WTC11 (cell line): Measurements from ENCODE around the gene IL1F10. TPM values are rescaled to one million over a fixed set of nuclear protein-coding genes. Genes with fewer than 3 reads are reported as not detected.
A peak's percentile ranks its signal among the peaks of the same experiment; 100 is the strongest.

Source experiments
- ATAC-seq: fragments of 200-7000 bp; cut with Tn5 transposase; 2 replicates; pipeline ENCODE4 v1.10.0; 2021; ENCODE audit warnings: mild to moderate bottlenecking, moderate library complexity
- CTCF ChIA-PET: fragments of 300-600 bp; sonication (Branson Sonifier 250); formaldehyde crosslinking; loops from one replicate; lab custom pipeline; 2021; ENCODE audit warnings: antibody characterized with exemption; lab: Charles Lee
- POLR2A ChIA-PET: fragments of 350-600 bp; sonication (Branson Sonifier 250); formaldehyde crosslinking; loops from one replicate; lab custom pipeline; 2021; ENCODE audit warnings: antibody characterized with exemption; lab: Charles Lee
- DNase-seq: peaks from one replicate; pipeline ENCODE4 v3.0.0; 2021; ENCODE audit warnings: low spot score
- H3K27ac Mint-ChIP-seq: 2 replicates; pipeline ENCODE4 v1.8.0; 2021; ENCODE audit warnings: mixed read lengths
- H3K27me3 Mint-ChIP-seq: 2 replicates; pipeline ENCODE4 v1.8.0; 2021; ENCODE audit warnings: low read depth, mild to moderate bottlenecking, moderate library complexity, mixed read lengths
- H3K36me3 Mint-ChIP-seq: 2 replicates; pipeline ENCODE4 v1.8.0; 2021; ENCODE audit warnings: mixed read lengths
- H3K4me1 Mint-ChIP-seq: 2 replicates; pipeline ENCODE4 v1.8.0; 2022; ENCODE audit warnings: mixed read lengths
- H3K4me3 Mint-ChIP-seq: 2 replicates; pipeline ENCODE4 v1.8.0; 2021; ENCODE audit warnings: mild to moderate bottlenecking, moderate library complexity, mixed read lengths
- H3K9me3 Mint-ChIP-seq: 2 replicates; pipeline ENCODE4 v1.8.0; 2021; ENCODE audit warnings: mixed read lengths
- CREM ChIP-seq: sonication (generic); formaldehyde crosslinking; IDR thresholded peaks from 2 replicates; pipeline ENCODE4 v1.8.1; 2022; ENCODE audit warnings: mild to moderate bottlenecking, missing genetic modification reagents, moderate library complexity
- EMX1 ChIP-seq: fragments of 250-450 bp; sonication (Bioruptor Pico); IDR thresholded peaks from 2 replicates; pipeline ENCODE4 v1.8.0; 2021; ENCODE audit warnings: mild to moderate bottlenecking
- ESRRA ChIP-seq: sonication (generic); formaldehyde crosslinking; IDR thresholded peaks from 2 replicates; pipeline ENCODE4 v1.8.1; 2022; ENCODE audit warnings: mild to moderate bottlenecking, missing genetic modification reagents, borderline replicate concordance
- FOXP1 ChIP-seq: sonication (generic); formaldehyde crosslinking; IDR thresholded peaks from 2 replicates; pipeline ENCODE4 v1.8.0; 2022; ENCODE audit warnings: missing genetic modification reagents, mild to moderate bottlenecking, moderate library complexity, borderline replicate concordance
- GABPB1 ChIP-seq: sonication (generic); formaldehyde crosslinking; IDR thresholded peaks from 2 replicates; pipeline ENCODE4 v1.8.1; 2023; ENCODE audit warnings: mild to moderate bottlenecking, missing genetic modification reagents
- HMGA2 ChIP-seq: fragments of 250-450 bp; sonication (Bioruptor Pico); IDR thresholded peaks from 2 replicates; pipeline ENCODE4 v1.4.0; 2021; ENCODE audit warnings: mild to moderate bottlenecking, moderate library complexity
- IRF2 ChIP-seq: sonication (generic); formaldehyde crosslinking; IDR thresholded peaks from 2 replicates; pipeline ENCODE4 v1.8.0; 2022; ENCODE audit warnings: low read depth, missing genetic modification reagents, borderline replicate concordance
- KAT7 ChIP-seq: sonication (generic); formaldehyde crosslinking; IDR thresholded peaks from 2 replicates; pipeline ENCODE4 v1.8.1; 2023; ENCODE audit warnings: missing genetic modification reagents, mild to moderate bottlenecking, borderline replicate concordance
- MXD4 ChIP-seq: fragments of 250-450 bp; sonication (Bioruptor Pico); IDR thresholded peaks from 2 replicates; pipeline ENCODE4 v1.8.0; 2021; ENCODE audit warnings: mild to moderate bottlenecking, moderate library complexity, borderline replicate concordance
- NR3C1 ChIP-seq: sonication (generic); formaldehyde crosslinking; conservative IDR thresholded peaks from 2 replicates; pipeline ENCODE4 v1.8.1; 2023; ENCODE audit warnings: low read depth, mild to moderate bottlenecking, missing genetic modification reagents
- RORB ChIP-seq: fragments of 250-450 bp; sonication (Bioruptor Pico); IDR thresholded peaks from 2 replicates; pipeline ENCODE4 v1.9.0; 2021; ENCODE audit warnings: mild to moderate bottlenecking
- SOX15 ChIP-seq: fragments of 250-450 bp; sonication (Bioruptor Pico); IDR thresholded peaks from 2 replicates; pipeline ENCODE4 v1.9.0; 2021; ENCODE audit warnings: mild to moderate bottlenecking
- SP1 ChIP-seq: sonication (generic); formaldehyde crosslinking; conservative IDR thresholded peaks from 2 replicates; pipeline ENCODE4 v1.8.1; 2022; ENCODE audit warnings: missing genetic modification reagents
- TCF7 ChIP-seq: sonication (generic); formaldehyde crosslinking; IDR thresholded peaks from 2 replicates; pipeline ENCODE4 v1.8.0; 2022; ENCODE audit warnings: mild to moderate bottlenecking, low read depth, missing genetic modification reagents, moderate library complexity
- TEAD1 ChIP-seq: sonication (generic); formaldehyde crosslinking; IDR thresholded peaks from 2 replicates; pipeline ENCODE4 v1.8.0; 2022; ENCODE audit warnings: mild to moderate bottlenecking, missing genetic modification reagents
- USF1 ChIP-seq: sonication (generic); formaldehyde crosslinking; IDR thresholded peaks from 2 replicates; pipeline ENCODE4 v1.8.0; 2022; ENCODE audit warnings: mild to moderate bottlenecking, missing genetic modification reagents
- ZNF121 ChIP-seq: sonication (generic); formaldehyde crosslinking; IDR thresholded peaks from 2 replicates; pipeline ENCODE4 v1.8.0; 2023; ENCODE audit warnings: missing genetic modification reagents
- ZNF219 ChIP-seq: sonication (generic); formaldehyde crosslinking; IDR thresholded peaks from 2 replicates; pipeline ENCODE4 v1.8.0; 2023; ENCODE audit warnings: missing genetic modification reagents, mild to moderate bottlenecking, borderline replicate concordance
- ZNF232 ChIP-seq: sonication (generic); formaldehyde crosslinking; IDR thresholded peaks from 2 replicates; pipeline ENCODE4 v1.8.0; 2022; ENCODE audit warnings: mild to moderate bottlenecking, missing genetic modification reagents
- ZNF263 ChIP-seq: sonication (generic); formaldehyde crosslinking; IDR thresholded peaks from 2 replicates; pipeline ENCODE4 v1.8.1; 2022; ENCODE audit warnings: low read depth, mild to moderate bottlenecking, moderate library complexity, missing genetic modification reagents
- ZNF396 ChIP-seq: fragments of 250-450 bp; sonication (Bioruptor Pico); IDR thresholded peaks from 2 replicates; pipeline ENCODE4 v1.8.0; 2021; ENCODE audit warnings: mild to moderate bottlenecking, moderate library complexity, borderline replicate concordance
- ZNF423 ChIP-seq: fragments of 250-450 bp; sonication (Bioruptor Pico); IDR thresholded peaks from 2 replicates; pipeline ENCODE4 v2.1.2; 2022; ENCODE audit warnings: mild to moderate bottlenecking, moderate library complexity
- total RNA-seq: library from RNA; stranded (reverse); gene quantifications from 3 replicates; pipeline ENCODE4 v1.2.3, GENCODE V29; 2021
- TF ChIP-seq, protein P1 (sequence below): sonication (generic); formaldehyde crosslinking; IDR thresholded peaks from 2 replicates; pipeline ENCODE4 v1.8.0; 2023; ENCODE audit warnings: mild to moderate bottlenecking, missing genetic modification reagents
- TF ChIP-seq, protein P2 (sequence below): sonication (generic); formaldehyde crosslinking; IDR thresholded peaks from 2 replicates; pipeline ENCODE4 v1.8.0; 2022; ENCODE audit warnings: mild to moderate bottlenecking, missing genetic modification reagents
- TF ChIP-seq, protein P3 (sequence below): sonication (generic); formaldehyde crosslinking; IDR thresholded peaks from 2 replicates; pipeline ENCODE4 v1.8.1; 2023; ENCODE audit warnings: mild to moderate bottlenecking, missing genetic modification reagents, borderline replicate concordance
- TF ChIP-seq, protein P4 (sequence below): fragments of 250-450 bp; sonication (Bioruptor Pico); IDR thresholded peaks from 2 replicates; pipeline ENCODE4 v1.9.0; 2021; ENCODE audit warnings: moderate library complexity, mild to moderate bottlenecking, inconsistent platforms, borderline replicate concordance

IL1F10 gene
- total RNA-seq, 1 experiment from 2014 or later = not detected

GRCh38 chr2:113028112-113028511 lies 39.7 kb upstream of the IL1F10 start:
- H3K9me3 Mint-ChIP-seq = peaks cover 17% of the 10 kb centered on the region
- no peak overlapping the region for H3K27ac Mint-ChIP-seq
- no peak for DNase-seq
- TF ChIP-seq, protein P1, sequence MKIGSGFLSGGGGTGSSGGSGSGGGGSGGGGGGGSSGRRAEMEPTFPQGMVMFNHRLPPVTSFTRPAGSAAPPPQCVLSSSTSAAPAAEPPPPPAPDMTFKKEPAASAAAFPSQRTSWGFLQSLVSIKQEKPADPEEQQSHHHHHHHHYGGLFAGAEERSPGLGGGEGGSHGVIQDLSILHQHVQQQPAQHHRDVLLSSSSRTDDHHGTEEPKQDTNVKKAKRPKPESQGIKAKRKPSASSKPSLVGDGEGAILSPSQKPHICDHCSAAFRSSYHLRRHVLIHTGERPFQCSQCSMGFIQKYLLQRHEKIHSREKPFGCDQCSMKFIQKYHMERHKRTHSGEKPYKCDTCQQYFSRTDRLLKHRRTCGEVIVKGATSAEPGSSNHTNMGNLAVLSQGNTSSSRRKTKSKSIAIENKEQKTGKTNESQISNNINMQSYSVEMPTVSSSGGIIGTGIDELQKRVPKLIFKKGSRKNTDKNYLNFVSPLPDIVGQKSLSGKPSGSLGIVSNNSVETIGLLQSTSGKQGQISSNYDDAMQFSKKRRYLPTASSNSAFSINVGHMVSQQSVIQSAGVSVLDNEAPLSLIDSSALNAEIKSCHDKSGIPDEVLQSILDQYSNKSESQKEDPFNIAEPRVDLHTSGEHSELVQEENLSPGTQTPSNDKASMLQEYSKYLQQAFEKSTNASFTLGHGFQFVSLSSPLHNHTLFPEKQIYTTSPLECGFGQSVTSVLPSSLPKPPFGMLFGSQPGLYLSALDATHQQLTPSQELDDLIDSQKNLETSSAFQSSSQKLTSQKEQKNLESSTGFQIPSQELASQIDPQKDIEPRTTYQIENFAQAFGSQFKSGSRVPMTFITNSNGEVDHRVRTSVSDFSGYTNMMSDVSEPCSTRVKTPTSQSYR = no peak
- TF ChIP-seq, protein P2, sequence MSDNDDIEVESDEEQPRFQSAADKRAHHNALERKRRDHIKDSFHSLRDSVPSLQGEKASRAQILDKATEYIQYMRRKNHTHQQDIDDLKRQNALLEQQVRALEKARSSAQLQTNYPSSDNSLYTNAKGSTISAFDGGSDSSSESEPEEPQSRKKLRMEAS (CRISPR knock-in tag) = no peak
- TF ChIP-seq ZNF232 (CRISPR knock-in tag) = no peak
- TF ChIP-seq GABPB1 (CRISPR knock-in tag) = no peak
- TF ChIP-seq SOX15 (CRISPR knock-in tag) = no peak
- no peak for TF ChIP-seq CREM (CRISPR knock-in tag)
- TF ChIP-seq MXD4 = no peak
- no peak for TF ChIP-seq TEAD1 (CRISPR knock-in tag)
- no peak for TF ChIP-seq ZNF121
- TF ChIP-seq TCF7 (CRISPR knock-in tag) = no peak
- TF ChIP-seq ZNF423 (CRISPR knock-in tag) = no peak
- TF ChIP-seq, protein P3, sequence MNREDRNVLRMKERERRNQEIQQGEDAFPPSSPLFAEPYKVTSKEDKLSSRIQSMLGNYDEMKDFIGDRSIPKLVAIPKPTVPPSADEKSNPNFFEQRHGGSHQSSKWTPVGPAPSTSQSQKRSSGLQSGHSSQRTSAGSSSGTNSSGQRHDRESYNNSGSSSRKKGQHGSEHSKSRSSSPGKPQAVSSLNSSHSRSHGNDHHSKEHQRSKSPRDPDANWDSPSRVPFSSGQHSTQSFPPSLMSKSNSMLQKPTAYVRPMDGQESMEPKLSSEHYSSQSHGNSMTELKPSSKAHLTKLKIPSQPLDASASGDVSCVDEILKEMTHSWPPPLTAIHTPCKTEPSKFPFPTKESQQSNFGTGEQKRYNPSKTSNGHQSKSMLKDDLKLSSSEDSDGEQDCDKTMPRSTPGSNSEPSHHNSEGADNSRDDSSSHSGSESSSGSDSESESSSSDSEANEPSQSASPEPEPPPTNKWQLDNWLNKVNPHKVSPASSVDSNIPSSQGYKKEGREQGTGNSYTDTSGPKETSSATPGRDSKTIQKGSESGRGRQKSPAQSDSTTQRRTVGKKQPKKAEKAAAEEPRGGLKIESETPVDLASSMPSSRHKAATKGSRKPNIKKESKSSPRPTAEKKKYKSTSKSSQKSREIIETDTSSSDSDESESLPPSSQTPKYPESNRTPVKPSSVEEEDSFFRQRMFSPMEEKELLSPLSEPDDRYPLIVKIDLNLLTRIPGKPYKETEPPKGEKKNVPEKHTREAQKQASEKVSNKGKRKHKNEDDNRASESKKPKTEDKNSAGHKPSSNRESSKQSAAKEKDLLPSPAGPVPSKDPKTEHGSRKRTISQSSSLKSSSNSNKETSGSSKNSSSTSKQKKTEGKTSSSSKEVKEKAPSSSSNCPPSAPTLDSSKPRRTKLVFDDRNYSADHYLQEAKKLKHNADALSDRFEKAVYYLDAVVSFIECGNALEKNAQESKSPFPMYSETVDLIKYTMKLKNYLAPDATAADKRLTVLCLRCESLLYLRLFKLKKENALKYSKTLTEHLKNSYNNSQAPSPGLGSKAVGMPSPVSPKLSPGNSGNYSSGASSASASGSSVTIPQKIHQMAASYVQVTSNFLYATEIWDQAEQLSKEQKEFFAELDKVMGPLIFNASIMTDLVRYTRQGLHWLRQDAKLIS = no peak
- no peak for TF ChIP-seq ZNF263 (CRISPR knock-in tag)
- no peak for TF ChIP-seq FOXP1 (CRISPR knock-in tag)
- TF ChIP-seq, protein P4, sequence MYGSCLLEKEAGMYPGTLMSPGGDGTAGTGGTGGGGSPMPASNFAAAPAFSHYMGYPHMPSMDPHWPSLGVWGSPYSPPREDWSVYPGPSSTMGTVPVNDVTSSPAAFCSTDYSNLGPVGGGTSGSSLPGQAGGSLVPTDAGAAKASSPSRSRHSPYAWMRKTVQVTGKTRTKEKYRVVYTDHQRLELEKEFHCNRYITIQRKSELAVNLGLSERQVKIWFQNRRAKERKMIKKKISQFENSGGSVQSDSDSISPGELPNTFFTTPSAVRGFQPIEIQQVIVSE (CRISPR knock-in tag) = no peak
- H3K36me3 Mint-ChIP-seq = no peaks in the 10 kb centered on the region
- no peak overlapping the region for H3K4me3 Mint-ChIP-seq
- ChIA-PET CTCF (no interaction called here), POLR2A (interaction anchor here (1.0 kb wide), 1 partner anchor 12 kb away, joined by 3 read pairs; no protein-coding TSS in a partner anchor)
- peaks cover 12% of the 10 kb centered on the region for H3K4me1 Mint-ChIP-seq
- peak; percentile 58 for ATAC-seq
- H3K27me3 Mint-ChIP-seq = peaks cover 30% of the 10 kb centered on the region

DNA sequence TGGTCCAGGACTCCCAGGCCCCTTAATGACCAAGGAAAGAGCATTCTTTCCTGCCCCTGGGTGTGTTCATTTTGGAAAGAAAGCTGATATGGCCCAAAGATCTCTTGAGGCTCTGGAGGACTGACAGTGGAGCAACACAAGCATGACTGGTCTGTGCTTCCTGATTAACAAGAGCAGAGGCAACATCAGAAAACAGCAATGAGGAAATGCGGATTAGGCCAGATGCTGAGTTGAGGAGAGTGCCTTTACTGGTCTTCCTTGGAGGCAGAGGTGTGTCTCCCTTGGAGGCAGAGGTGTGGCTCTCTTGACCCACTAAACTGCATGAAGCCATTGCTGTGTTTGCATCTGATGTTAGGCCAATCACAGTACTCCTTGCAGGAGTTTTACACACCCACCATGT lies 35.0 kb upstream of the IL1F10 start:
- no peak overlapping the region for H3K27ac Mint-ChIP-seq
- no peak overlapping the region for H3K4me3 Mint-ChIP-seq
- no peak for DNase-seq
- peaks cover 8% of the 10 kb centered on the region for H3K4me1 Mint-ChIP-seq
- CTCF ChIA-PET = interaction anchor here (0.6 kb wide), 1 partner anchor 74 kb away, joined by 3 read pairs; no protein-coding TSS in a partner anchor
- no peaks in the 10 kb centered on the region for H3K36me3 Mint-ChIP-seq
- ATAC-seq = no peak
- H3K9me3 Mint-ChIP-seq = peaks cover 17% of the 10 kb centered on the region
- peaks cover 12% of the 10 kb centered on the region for H3K27me3 Mint-ChIP-seq
- POLR2A ChIA-PET = no interaction called here
- TF ChIP-seq ESRRA (CRISPR knock-in tag) (no peak), USF1 (no peak), KAT7 (CRISPR knock-in tag) (no peak), EMX1 (CRISPR knock-in tag) (no peak), NR3C1 (no peak), ZNF396 (no peak), HMGA2 (CRISPR knock-in tag) (no peak), MXD4 (no peak), IRF2 (CRISPR knock-in tag) (no peak), SP1 (CRISPR knock-in tag) (no peak), RORB (CRISPR knock-in tag) (no peak), ZNF219 (CRISPR knock-in tag) (no peak), GABPB1 (CRISPR knock-in tag) (no peak)
- TF ChIP-seq, protein P3 = no peak
